ENCODE measurements around the gene SKAP2. TPM values are rescaled to one million over a fixed set of nuclear protein-coding genes. Genes with fewer than 3 reads are reported as not detected.
A peak's percentile ranks its signal among the peaks of the same experiment; 100 is the strongest.

Gene SKAP2
- total and polyA plus RNA-seq, 2 donors (not counting 3 experiments of a cell fraction or from before 2014, with no cell fraction given): 4.0 to 27.6 TPM

GRCh38 chr7:26683277-26683676 is 181.1 kb downstream of the SKAP2 start:
- H4K20me1 ChIP-seq (replicated peaks; ENCODE audit: control insufficient read depth, extremely low read depth, insufficient read depth, low read length): no peaks in the 10 kb centered on the region
- CTCF ChIA-PET: interaction anchor here (1.0 to 4.9 kb wide), 13 partner anchors 34 to 790 kb away, joined by 3 to 68 read pairs (median 6); partner anchors contain the start of genes HOXA3 and HOXA5
- DNase-seq (ENCODE audit: low read depth, low spot score): no peak
- dilution Hi-C loops (cut with MboI; ENCODE audit: extremely low pct_ligation_motif_present, low sequenced_read_pairs) (no loop called here), intact Hi-C loops (cut with micrococcal nuclease) (no loop called here)
- no peak overlapping the region for H3K4me3 ChIP-seq (replicated peaks in 1 of 3; ENCODE audit: insufficient read depth in 1 of 3, low read depth in 1 of 3, low read length in 3 of 3)
- H3K27ac ChIP-seq (ENCODE audit: insufficient read depth, low read depth, low read length): no peak overlapping the region
- POLR2A ChIA-PET: interaction anchor here (1.8 kb wide), 1 partner anchor 467 kb away, joined by 4 read pairs; no protein-coding TSS in a partner anchor
- no peak for FAIRE-seq
- BruUV-seq (replicated peaks): no TSS peak
- H3K27me3 ChIP-seq (ENCODE audit: control insufficient read depth in 2 of 2, insufficient read depth in 2 of 2, low read length in 2 of 2): no peaks in the 10 kb centered on the region
- H3K79me2 ChIP-seq (ENCODE audit: control insufficient read depth, insufficient read depth, low read length): no peaks in the 10 kb centered on the region
- H3K9ac ChIP-seq (replicated peaks; ENCODE audit: extremely low read depth, insufficient read depth, low read length): no peak overlapping the region
- no peak overlapping the region for H3K4me2 ChIP-seq (ENCODE audit: insufficient read depth, low read length)
- TF ChIP-seq POLR2AphosphoS5 (IDR thresholded peaks at IDR 0.05; ENCODE audit: insufficient read depth, low read depth, low read length) (no peak), FOS (IDR thresholded peaks at IDR 0.05; ENCODE audit: borderline replicate concordance, insufficient read depth, low read length) (no peak), POLR2A (IDR thresholded peaks at IDR 0.05; ENCODE audit: low read depth, low read length) (no peak), MYC (IDR thresholded peaks at IDR 0.05; ENCODE audit: low read depth, low read length) (no peak), EZH2 (IDR thresholded peaks at IDR 0.05; ENCODE audit: borderline replicate concordance, low read depth, low read length, severe bottlenecking) (no peak)
- no peak overlapping the region for H2AFZ ChIP-seq (ENCODE audit: low read depth, low read length)
- no peaks in the 10 kb centered on the region for H3K9me3 ChIP-seq (replicated peaks; ENCODE audit: control insufficient read depth, insufficient read depth, low read length)
- H3K36me3 ChIP-seq (ENCODE audit: control insufficient read depth in 2 of 2, extremely low read depth in 1 of 2, insufficient read depth in 2 of 2, low read length in 2 of 2): no peaks in the 10 kb centered on the region
- peaks cover 60% of the 10 kb centered on the region for H3K4me1 ChIP-seq (ENCODE audit: control insufficient read depth, extremely low read depth, insufficient read depth, low read length)
- H3K9me1 ChIP-seq (replicated peaks; ENCODE audit: control insufficient read depth, extremely low read depth, insufficient read depth, low read length): no peaks in the 10 kb centered on the region

GRCh38 chr7:26681819-26682418 is 182.5 kb downstream of the SKAP2 start:
- Histone ChIP-seq H3K27ac (ENCODE audit: insufficient read depth, low read depth, low read length) (no peak overlapping the region), H3K4me2 (ENCODE audit: insufficient read depth, low read length) (no peak overlapping the region), H3K4me3 (replicated peaks in 1 of 3; ENCODE audit: insufficient read depth in 1 of 3, low read depth in 1 of 3, low read length in 3 of 3) (no peak overlapping the region), H3K9ac (replicated peaks; ENCODE audit: extremely low read depth, insufficient read depth, low read length) (no peak overlapping the region), H2AFZ (ENCODE audit: low read depth, low read length) (no peak overlapping the region), H3K79me2 (ENCODE audit: control insufficient read depth, insufficient read depth, low read length) (no peaks in the 10 kb centered on the region), H4K20me1 (replicated peaks; ENCODE audit: control insufficient read depth, extremely low read depth, insufficient read depth, low read length) (no peaks in the 10 kb centered on the region), H3K9me1 (replicated peaks; ENCODE audit: control insufficient read depth, extremely low read depth, insufficient read depth, low read length) (no peaks in the 10 kb centered on the region), H3K9me3 (replicated peaks; ENCODE audit: control insufficient read depth, insufficient read depth, low read length) (no peaks in the 10 kb centered on the region), H3K27me3 (ENCODE audit: control insufficient read depth in 2 of 2, insufficient read depth in 2 of 2, low read length in 2 of 2) (no peaks in the 10 kb centered on the region), H3K36me3 (ENCODE audit: control insufficient read depth in 2 of 2, extremely low read depth in 1 of 2, insufficient read depth in 2 of 2, low read length in 2 of 2) (no peaks in the 10 kb centered on the region), H3K4me1 (ENCODE audit: control insufficient read depth, extremely low read depth, insufficient read depth, low read length) (peaks cover 51% of the 10 kb centered on the region)
- POLR2A ChIA-PET: interaction anchor here (1.8 kb wide), 1 partner anchor 469 kb away, joined by 4 read pairs; no protein-coding TSS in a partner anchor
- peak; percentile 64 for DNase-seq (ENCODE audit: low read depth, low spot score)
- no TSS peak for BruUV-seq (replicated peaks)
- TF ChIP-seq CTCF (IDR thresholded peaks at IDR 0.05; ENCODE audit: extremely low read depth in 1 of 2, insufficient read depth in 1 of 2, low read depth in 1 of 2, low read length in 2 of 2): peak; percentile 58 to 62
- TF ChIP-seq MYC (IDR thresholded peaks at IDR 0.05; ENCODE audit: low read depth, low read length): no peak
- dilution Hi-C loops (cut with MboI; ENCODE audit: extremely low pct_ligation_motif_present, low sequenced_read_pairs) (no loop called here), intact Hi-C loops (cut with micrococcal nuclease) (no loop called here)
- no peak for FAIRE-seq
- CTCF ChIA-PET: interaction anchor here (0.7 to 4.9 kb wide), 38 partner anchors 9 to 789 kb away, joined by 3 to 68 read pairs (median 4); partner anchors contain the start of genes HOXA3, HOXA4, HOXA5 and HOXA7
